ENCODE results near the gene ULBP1.
"Not testable (repeated sequence)": the region's sequence is repeated elsewhere in the genome, so short reads cannot be mapped to it uniquely, and the experiment has no call there.

GRCh38 chr6:149938013-149938570 lies 25.7 kb upstream of the ULBP1 start:
- TF ChIP-seq CTCF (IDR thresholded peaks at IDR 0.05; ENCODE audit: low read length); EZH2 (IDR thresholded peaks at IDR 0.05; ENCODE audit: borderline replicate concordance, low read length): not testable (repeated sequence)

Data from OCI-LY1 (cell line).